ENCODE data around the gene ZBTB4. TPM values are rescaled to one million over a fixed set of nuclear protein-coding genes. Genes with fewer than 3 reads are reported as not detected.

ZBTB4 gene
- total RNA-seq, 1 donor from 2014 or later, result 38.1 TPM

DNA sequence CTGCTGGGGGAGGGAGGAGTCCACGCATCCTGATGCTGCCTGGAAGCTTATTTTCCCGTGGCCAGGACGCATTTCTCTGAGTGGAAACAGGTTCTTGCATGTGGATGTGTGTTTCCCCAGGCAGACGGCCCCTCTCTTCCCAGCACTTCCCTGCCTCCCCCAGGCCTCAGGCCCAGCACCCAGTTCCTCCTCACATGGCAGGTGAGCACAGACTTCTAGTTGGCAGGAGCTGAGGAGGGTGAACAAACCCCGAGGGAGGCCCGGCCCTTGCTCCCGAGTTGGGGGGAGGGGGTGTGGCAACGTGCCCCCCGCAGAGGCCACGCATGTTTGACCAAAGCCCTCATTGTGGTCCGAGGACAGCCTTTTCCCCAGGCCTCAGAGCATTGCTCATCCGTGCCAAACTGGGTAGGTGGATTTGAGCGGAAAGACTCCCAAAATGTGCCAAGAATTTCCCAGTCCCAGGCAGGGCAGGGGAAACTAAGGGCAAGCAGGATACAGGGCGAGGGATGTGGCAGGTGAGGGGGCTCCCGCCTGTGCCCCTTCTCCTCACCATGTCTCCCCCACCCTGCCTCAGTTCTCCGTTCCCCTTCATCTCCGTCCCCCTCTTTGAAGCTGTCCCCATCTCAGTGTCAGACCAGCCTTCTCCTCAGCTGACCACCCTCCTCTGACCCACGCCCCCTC is 60.8 kb downstream of the ZBTB4 start:
- intact Hi-C loops (cut with DNase I), result no loop called here
- no peak overlapping the region for H3K27ac ChIP-seq
- TF ChIP-seq, protein P1, sequence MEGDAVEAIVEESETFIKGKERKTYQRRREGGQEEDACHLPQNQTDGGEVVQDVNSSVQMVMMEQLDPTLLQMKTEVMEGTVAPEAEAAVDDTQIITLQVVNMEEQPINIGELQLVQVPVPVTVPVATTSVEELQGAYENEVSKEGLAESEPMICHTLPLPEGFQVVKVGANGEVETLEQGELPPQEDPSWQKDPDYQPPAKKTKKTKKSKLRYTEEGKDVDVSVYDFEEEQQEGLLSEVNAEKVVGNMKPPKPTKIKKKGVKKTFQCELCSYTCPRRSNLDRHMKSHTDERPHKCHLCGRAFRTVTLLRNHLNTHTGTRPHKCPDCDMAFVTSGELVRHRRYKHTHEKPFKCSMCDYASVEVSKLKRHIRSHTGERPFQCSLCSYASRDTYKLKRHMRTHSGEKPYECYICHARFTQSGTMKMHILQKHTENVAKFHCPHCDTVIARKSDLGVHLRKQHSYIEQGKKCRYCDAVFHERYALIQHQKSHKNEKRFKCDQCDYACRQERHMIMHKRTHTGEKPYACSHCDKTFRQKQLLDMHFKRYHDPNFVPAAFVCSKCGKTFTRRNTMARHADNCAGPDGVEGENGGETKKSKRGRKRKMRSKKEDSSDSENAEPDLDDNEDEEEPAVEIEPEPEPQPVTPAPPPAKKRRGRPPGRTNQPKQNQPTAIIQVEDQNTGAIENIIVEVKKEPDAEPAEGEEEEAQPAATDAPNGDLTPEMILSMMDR (IDR thresholded peaks at IDR 0.05), result no peak
- no peak for TF ChIP-seq POLR2AphosphoS5 (IDR thresholded peaks at IDR 0.05; ENCODE audit: insufficient read depth in 1 of 2, low read depth in 1 of 2)
- TF ChIP-seq POLR2A (IDR thresholded peaks at IDR 0.05), result no peak

DNA sequence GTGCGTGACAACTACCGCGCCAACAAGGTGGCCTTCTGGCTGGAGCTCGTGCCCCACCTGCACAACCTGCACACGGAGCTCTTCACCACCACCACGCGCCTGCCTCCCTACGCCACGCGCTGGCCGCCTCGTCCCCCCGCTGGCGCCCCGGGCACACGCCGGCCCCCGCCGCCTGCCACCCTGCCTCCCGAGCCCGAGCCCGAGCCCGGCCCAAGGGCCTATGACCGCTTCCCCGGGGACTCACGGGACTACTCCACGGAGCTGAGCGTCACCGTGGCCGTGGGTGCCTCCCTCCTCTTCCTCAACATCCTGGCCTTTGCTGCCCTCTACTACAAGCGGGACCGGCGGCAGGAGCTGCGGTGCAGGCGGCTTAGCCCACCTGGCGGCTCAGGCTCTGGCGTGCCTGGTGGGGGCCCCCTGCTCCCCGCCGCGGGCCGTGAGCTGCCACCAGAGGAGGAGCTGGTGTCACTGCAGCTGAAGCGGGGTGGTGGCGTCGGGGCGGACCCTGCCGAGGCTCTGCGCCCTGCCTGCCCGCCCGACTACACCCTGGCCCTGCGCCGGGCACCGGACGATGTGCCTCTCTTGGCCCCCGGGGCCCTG is 62.3 kb downstream of the ZBTB4 start:
- Histone ChIP-seq H3K9me3 (no peaks in the 10 kb centered on the region), H3K27me3 (no peaks in the 10 kb centered on the region), H3K4me1 (peaks cover 10% of the 10 kb centered on the region), H3K4me3 (no peak overlapping the region), H3K27ac (no peak overlapping the region), H3K36me3 (peaks cover 0 to 10% of the 10 kb centered on the region in 2 donors)
- DNase-seq (ENCODE audit: extremely low spot score in 2 of 2), result no peak
- TF ChIP-seq POLR2AphosphoS5 (IDR thresholded peaks at IDR 0.05; ENCODE audit: insufficient read depth in 1 of 2, low read depth in 1 of 2), result no peak
- no peak for TF ChIP-seq POLR2A (IDR thresholded peaks at IDR 0.05)
- TF ChIP-seq, protein P1 (IDR thresholded peaks at IDR 0.05), result no peak
- intact Hi-C loops (cut with DNase I), result no loop called here

More for the DNA sequence above, 60.8 kb downstream of the ZBTB4 start:
- no peak for DNase-seq (ENCODE audit: extremely low spot score in 2 of 2)
- Histone ChIP-seq H3K9me3 (no peaks in the 10 kb centered on the region), H3K4me3 (no peak overlapping the region), H3K4me1 (peaks cover 2% of the 10 kb centered on the region), H3K36me3 (peaks cover 0 to 10% of the 10 kb centered on the region in 2 donors), H3K27me3 (no peaks in the 10 kb centered on the region)

DNA sequence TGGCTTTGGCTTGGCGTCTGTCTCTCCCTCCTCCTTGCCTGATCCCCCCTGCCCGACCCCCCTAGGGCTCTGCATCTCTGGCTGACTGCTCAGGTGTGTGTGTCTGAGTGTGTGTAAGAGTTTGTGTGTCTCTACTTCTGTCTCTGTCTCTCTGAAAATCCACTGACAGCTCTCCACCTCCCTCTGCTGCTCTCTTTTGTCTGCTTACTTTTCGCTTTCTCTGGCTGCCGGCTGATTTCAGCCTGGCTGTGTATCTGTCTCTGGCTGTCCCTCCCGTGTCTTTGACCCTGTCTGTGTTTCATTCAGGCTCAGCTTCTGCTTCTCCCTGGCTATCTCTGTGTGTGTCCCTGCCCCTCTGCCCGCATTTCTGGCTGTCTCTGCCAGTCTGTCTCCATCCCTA is 63.1 kb downstream of the ZBTB4 start:
- Histone ChIP-seq H3K4me3 (no peak overlapping the region), H3K36me3 (peaks cover 0 to 10% of the 10 kb centered on the region in 2 donors), H3K4me1 (peaks cover 10% of the 10 kb centered on the region), H3K9me3 (no peaks in the 10 kb centered on the region), H3K27me3 (no peaks in the 10 kb centered on the region), H3K27ac (no peak overlapping the region)
- TF ChIP-seq POLR2A (IDR thresholded peaks at IDR 0.05) (no peak), POLR2AphosphoS5 (IDR thresholded peaks at IDR 0.05; ENCODE audit: insufficient read depth in 1 of 2, low read depth in 1 of 2) (no peak)
- TF ChIP-seq, protein P1 (IDR thresholded peaks at IDR 0.05), result no peak
- intact Hi-C loops (cut with DNase I), result no loop called here
- no peak for DNase-seq (ENCODE audit: extremely low spot score in 2 of 2)

DNA sequence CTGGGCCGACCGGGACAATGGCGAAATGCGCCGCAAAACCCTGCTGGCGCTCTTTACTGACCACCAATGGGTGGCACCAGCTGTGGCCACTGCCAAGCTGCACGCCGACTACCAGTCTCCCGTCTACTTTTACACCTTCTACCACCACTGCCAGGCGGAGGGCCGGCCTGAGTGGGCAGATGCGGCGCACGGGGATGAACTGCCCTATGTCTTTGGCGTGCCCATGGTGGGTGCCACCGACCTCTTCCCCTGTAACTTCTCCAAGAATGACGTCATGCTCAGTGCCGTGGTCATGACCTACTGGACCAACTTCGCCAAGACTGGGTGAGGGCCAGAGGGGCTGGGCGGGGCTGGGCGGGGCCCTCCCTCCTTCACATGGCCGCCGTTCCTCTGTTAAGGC is 63.6 kb downstream of the ZBTB4 start:
- intact Hi-C loops (cut with DNase I), result no loop called here
- H3K27ac ChIP-seq, result no peak overlapping the region

More for the DNA sequence above, 63.6 kb downstream of the ZBTB4 start:
- peaks cover 0 to 10% of the 10 kb centered on the region in 2 donors for H3K36me3 ChIP-seq
- DNase-seq (ENCODE audit: extremely low spot score in 2 of 2), result no peak
- H3K4me3 ChIP-seq, result no peak overlapping the region
- H3K4me1 ChIP-seq, result peaks cover 10% of the 10 kb centered on the region
- no peak for TF ChIP-seq POLR2AphosphoS5 (IDR thresholded peaks at IDR 0.05; ENCODE audit: insufficient read depth in 1 of 2, low read depth in 1 of 2)
- TF ChIP-seq, protein P1 (IDR thresholded peaks at IDR 0.05), result no peak
- no peak for TF ChIP-seq POLR2A (IDR thresholded peaks at IDR 0.05)
- H3K27me3 ChIP-seq, result no peaks in the 10 kb centered on the region
- H3K9me3 ChIP-seq, result no peaks in the 10 kb centered on the region

All from vagina (tissue), 2 donors.